Measurements from ENCODE around the gene SLC38A8.

GRCh38 chr16:83971165-83972130 is 71.1 kb downstream of the SLC38A8 start:
- TF ChIP-seq POLR2A (IDR thresholded peaks at IDR 0.05) (no peak), CTCF (IDR thresholded peaks at IDR 0.05) (no peak)

All from Peyer's patch (tissue), 4 donors.